NCI-H146 treated with DMSO at 0.1 percent for 48 hours (cell line): ENCODE data around the gene MEGF11.
A peak's percentile ranks its signal among the peaks of the same experiment; 100 is the strongest.

ENCODE experiments used
- DNase-seq: peaks from one replicate; lab custom pipeline; 2025; ENCODE audit not compliant: unreplicated experiment; lab: John Stamatoyannopoulos, UW

MEGF11 gene

GRCh38 chr15:65953622-65954021 lies 299.9 kb downstream of the MEGF11 start:
- DNase-seq, result no peak

DNA sequence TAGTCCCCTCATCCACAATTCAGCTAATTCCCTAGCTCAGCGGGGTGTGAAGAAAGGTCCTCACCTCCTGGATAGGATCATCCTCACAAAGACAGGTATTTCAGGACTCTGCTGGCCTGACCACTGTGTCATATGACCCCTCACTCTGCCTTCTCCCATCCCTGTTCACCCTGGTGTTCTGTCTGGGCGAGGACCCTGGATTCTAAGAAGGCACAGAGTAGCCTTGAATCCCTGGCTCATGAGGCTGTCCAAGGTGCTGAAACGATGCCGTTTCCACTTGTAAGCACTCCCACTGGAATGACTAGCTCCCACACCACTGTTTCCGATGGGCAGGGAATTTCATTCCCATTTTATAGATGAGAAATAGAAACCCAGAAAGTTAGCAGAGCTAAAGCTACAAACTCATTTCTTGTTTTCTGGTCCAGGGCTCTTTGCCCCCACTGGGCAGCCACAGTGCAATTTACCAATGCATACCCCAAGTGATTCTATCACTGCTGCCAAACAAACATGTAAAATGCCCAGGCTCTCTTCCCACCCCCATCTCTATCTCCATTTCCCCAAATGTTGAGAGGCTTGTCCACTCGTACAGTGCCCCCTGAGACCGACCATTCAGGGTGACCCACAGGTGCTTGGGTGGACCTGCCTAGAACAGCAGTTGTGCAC lies 301.0 kb downstream of the MEGF11 start:
- DNase-seq, result no peak

DNA sequence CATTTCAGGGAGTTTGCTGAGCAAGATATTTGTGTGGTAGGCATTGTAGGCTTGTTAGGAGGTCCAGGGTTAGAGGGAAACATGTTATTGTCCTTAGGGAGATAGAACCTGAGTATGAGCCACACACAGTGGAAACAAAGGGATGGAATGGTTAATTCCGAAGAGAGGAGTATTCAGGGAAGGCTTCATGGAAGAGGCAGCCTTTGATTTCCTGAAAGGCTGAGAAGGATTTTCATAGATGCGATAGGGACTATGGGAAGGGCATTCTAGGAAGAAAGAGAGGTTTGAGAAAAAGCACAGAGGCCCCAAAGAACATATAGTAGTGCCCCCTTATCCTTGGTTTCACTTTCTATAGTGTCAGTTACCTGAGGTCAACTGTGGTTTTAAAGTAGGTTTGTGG lies 302.5 kb downstream of the MEGF11 start:
- DNase-seq, result no peak

GRCh38 chr15:65949491-65949890 lies 304.1 kb downstream of the MEGF11 start:
- DNase-seq, result no peak

DNA sequence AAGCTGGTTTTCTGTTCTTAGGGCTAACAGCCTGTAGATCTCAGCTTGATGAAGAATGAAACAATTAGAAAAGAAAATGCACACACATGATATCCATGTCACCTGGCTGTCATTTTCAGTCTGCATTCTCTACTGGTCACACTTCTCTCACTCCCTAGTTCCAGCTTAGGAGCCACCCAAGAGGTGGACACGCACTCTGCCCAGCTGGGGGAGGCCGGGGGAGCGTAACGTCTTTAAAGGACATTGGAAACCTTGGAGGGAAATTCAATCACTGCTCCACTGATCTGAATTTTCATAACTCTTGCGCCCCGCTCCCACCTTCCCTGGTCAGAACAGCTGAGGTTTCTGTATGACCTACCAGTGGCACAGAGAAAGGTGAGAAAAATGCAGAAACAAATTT lies 304.5 kb downstream of the MEGF11 start:
- DNase-seq, result no peak

DNA sequence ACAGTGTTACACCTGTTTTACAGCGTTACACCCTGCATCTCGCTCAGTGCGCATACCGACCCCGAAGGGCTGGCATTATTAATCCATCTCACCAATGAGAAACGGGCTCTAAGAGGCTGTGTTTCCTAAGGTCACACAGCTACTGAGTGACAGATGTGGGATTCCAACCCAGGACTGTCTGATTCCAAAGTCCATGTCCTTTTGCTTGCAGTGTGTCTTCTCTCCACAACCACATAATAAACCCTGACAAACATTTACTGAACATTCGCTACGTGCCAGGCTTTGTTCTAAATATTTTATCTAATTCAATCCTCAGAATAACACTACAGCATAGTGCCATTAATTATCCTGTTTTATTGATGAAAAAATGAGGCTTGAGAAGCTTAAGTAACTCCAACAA lies 305.2 kb downstream of the MEGF11 start:
- no peak for DNase-seq

- DNase-seq, result peak; percentile 37
Measured at GRCh38 chr15:65947041-65947440, 306.5 kb downstream of the MEGF11 start.

- no peak for DNase-seq
Measured at GRCh38 chr15:65945616-65946015, 307.9 kb downstream of the MEGF11 start.

GRCh38 chr15:65944404-65944803 lies 309.1 kb downstream of the MEGF11 start:
- no peak for DNase-seq

DNA sequence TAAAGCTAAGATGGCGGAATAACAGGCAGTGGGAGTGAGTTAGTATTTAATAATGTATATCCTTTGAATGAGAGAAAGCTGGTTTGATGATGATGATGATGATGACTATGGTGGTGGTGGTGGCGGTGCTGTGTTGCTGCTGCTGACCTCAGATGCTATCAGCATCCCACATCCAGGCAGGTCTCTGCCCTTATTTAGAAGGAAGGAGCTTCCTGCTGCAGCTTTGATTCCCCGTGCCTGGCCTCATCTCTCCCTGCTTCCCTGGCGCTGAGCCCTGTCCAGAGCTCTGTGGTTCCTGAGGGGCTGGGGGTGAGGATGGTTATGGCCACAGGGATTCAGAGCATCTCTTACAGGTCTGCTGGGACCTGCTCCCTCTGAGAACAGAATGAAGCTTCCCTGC lies 311.1 kb downstream of the MEGF11 start:
- no peak for DNase-seq

DNA sequence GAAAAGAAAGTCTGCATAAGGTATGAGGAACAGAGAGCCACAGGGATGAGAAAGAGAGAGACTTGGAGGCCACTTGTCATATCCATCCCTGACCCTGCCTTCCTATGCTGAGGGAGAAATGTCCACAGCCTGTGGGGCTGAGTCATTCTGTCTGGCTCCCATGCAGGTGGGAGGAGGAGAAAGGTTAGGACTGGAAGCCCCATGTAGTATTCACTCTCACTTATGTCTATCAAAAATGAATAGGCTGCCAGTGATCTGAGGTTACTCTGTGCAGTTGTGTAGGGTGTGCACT lies 313.0 kb downstream of the MEGF11 start:
- DNase-seq, result peak; percentile 42

- DNase-seq, result no peak
Measured at GRCh38 chr15:65939901-65940617, 313.5 kb downstream of the MEGF11 start.

GRCh38 chr15:65938604-65939003 lies 314.9 kb downstream of the MEGF11 start:
- no peak for DNase-seq

DNA sequence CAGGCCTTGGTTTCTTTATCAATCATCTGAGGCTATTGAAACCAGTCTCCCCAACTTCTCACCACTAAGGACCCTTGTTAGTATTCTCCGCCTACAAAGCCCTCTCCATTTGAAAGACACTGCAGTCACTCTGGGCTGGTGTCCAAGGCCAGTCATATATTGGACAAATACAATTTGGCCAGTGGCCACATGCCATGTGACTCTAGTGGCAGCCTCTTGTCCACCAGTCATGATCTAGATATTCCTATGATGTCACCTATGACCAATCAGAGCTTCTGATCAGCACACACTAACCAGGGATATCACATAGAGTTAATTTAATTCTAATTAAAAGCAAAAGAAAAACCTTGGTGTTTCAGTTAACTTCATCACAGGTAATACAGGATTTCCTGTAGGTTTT lies 316.1 kb downstream of the MEGF11 start:
- no peak for DNase-seq

- DNase-seq, result no peak
Measured at GRCh38 chr15:65937054-65937453, 316.5 kb downstream of the MEGF11 start.

DNA sequence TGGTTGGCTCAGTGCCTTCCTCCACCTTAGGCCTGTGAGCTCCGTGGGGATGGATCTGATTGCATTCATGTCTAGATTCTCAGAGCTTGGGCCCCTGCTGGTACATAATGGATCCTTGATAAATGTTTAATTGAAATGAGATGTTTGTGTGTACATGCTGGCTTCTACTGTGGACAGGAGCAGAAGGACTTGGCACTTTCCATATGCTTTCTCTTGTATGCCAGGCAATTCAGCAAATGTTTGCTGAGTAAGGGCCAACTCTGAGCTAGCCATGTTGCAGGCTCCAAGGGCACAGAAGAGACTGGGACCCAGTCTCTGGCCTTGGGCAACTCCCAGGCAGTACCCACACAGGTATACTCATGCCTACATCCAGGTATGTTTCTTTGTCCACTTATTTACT lies 317.3 kb downstream of the MEGF11 start:
- peak; percentile 16 for DNase-seq

DNA sequence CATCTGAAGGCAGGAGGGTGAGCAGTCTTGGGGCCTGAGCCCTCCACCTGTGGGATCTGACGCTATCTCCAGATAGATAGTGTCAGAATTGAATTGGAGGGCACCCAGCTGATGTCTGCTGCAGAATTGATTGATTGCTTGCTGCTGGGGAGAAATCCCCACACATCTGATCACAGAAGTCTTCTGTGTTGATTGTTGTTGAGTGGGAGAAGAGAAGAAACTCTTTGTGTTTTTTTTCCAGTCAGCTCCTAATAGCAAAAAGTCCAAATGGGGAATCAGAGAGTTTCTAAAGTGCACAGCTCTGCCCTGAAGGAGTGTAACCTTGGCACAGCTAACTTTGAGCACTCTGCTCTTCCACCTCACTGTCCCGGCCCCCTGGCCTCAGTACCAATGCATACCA lies 318.2 kb downstream of the MEGF11 start:
- DNase-seq, result no peak

DNA sequence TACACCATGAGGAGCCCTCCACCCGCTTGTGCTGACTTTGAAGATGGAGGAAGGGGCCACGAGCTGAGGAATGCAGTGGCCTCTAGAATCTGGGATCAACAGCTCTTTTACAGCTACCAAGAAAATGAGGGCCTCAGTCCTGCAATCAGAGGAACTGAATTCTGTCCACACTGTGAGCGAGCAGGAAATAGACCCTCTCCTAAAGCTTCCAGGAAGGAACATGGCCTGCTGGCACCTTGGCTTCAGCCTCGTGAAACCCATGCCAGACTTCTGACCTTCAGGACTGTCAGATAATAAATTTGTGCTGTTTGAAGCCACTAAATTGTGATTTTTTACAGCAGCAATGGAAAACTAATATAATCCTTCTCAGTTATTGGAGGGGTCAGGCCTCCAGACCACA lies 322.3 kb downstream of the MEGF11 start:
- DNase-seq, result no peak

DNA sequence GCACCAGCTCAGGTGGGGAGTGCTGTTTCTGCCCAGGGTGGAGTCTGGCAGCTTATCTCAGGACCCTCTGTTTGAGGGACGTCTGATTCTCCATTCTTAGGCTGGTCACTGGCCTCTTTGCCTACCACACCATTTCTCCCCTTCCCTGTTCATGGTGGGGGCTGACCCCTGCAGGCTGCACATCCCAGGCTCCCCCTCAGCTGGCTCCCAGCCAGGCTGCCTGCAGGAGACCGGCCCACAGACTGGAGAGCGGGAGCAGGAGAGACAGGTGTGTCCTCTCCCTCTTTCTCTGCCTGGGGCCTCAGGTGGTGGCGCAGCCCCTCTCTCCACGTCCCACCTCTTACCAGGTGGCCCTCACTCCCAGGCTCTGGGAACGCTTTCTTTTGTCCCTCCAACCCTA lies 323.4 kb downstream of the MEGF11 start:
- DNase-seq, result peak; percentile 82

- no peak for DNase-seq
Measured at GRCh38 chr15:65929573-65929972, 324.0 kb downstream of the MEGF11 start.

DNA sequence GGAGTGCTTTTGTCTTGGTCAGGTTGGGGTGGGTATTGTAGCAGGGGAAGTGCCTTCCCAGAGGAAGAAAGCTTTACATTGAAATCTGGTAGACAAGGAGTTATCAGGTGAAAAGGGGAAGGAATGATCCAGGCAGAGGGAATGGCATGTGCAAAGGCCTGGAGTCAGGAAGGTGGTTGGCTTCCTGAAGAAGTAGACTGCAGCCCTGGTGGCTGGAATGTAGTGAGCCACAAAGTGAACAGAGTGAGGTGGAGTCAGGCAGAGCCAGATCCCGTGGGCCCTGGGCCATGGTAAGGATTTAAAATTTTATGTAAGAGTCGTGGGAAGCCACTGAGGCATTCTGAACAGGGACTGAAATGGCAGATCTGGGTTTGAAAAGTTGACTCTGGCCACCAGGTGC lies 326.0 kb downstream of the MEGF11 start:
- no peak for DNase-seq

GRCh38 chr15:65926899-65927298 lies 326.7 kb downstream of the MEGF11 start:
- DNase-seq, result no peak

GRCh38 chr15:65926459-65926858 lies 327.1 kb downstream of the MEGF11 start:
- no peak for DNase-seq
